GM12878 (cell line): Measurements from ENCODE around the gene EXOSC6. TPM values are rescaled to one million over a fixed set of nuclear protein-coding genes. Genes with fewer than 3 reads are reported as not detected.
"Not testable (repeated sequence)": the region's sequence is repeated elsewhere in the genome, so short reads cannot be mapped to it uniquely, and the experiment has no call there.

ENCODE experiments used
- ATAC-seq: fragments of 200-7000 bp; cut with Tn5 transposase; 3 replicates; pipeline ENCODE4 v1.9.1; 2020; ENCODE audit warnings: mild to moderate bottlenecking, moderate library complexity
- BruUV-seq: library from RNA; stranded (reverse); fragments of 400-500 nt; replicated peaks from 2 replicates; lab custom pipeline; 2021; lab: Mats Ljungman, UMichigan
- CTCF ChIA-PET: fragments of 300-600 bp; sonication (Branson Sonifier 250); formaldehyde crosslinking; extraction: SDS; loops from one replicate; lab custom pipeline; 2021; ENCODE audit warnings: inconsistent platforms; lab: Yijun Ruan, JAX
- POLR2A ChIA-PET: fragments of 350-600 bp; formaldehyde crosslinking; extraction: SDS; loops from one replicate; lab custom pipeline; 2021; ENCODE audit warnings: inconsistent platforms; lab: Charles Lee
- RAD21 ChIA-PET: fragments of 300-600 bp; sonication (Branson Sonifier 250); formaldehyde crosslinking; loops from one replicate; lab custom pipeline; 2023; ENCODE audit warnings: antibody characterized with exemption; ENCODE audit not compliant: unreplicated experiment; lab: Charles Lee
- SMC1A ChIA-PET: fragments of 300-600 bp; sonication (Branson Sonifier 250); formaldehyde crosslinking; loops from one replicate; lab custom pipeline; 2023; ENCODE audit not compliant: unreplicated experiment, uncharacterized antibody; lab: Charles Lee
- DNase-seq: peaks from one replicate; pipeline ENCODE4 v3.0.0-alpha.2; 2011; ENCODE audit warnings: low read depth, low spot score
- FAIRE-seq: peaks from 3 replicates; lab custom pipeline; 2011; peaks lifted over from hg19 to GRCh38; lab: Jason Lieb, UNC
- H2AFZ ChIP-seq: 2 replicates; pipeline ENCODE4 v1.6.0; 2011; ENCODE audit warnings: low read depth, low read length, control low read depth; ENCODE audit not compliant: control insufficient read depth
- H3K27ac ChIP-seq: 2 replicates; pipeline ENCODE4 v1.5.1; 2011; ENCODE audit warnings: control low read depth; ENCODE audit not compliant: control insufficient read depth, insufficient read depth
- H3K27me3 ChIP-seq, 2 experiments: replicated peaks in 1 of 2; 2 replicates each; pipeline versions ENCODE4 v1.6.0 to v1.6.1; 2011; ENCODE audit warnings: low read length in 1 of 2; ENCODE audit not compliant: control insufficient read depth in 2 of 2, insufficient read depth in 2 of 2
- H3K36me3 ChIP-seq, 2 experiments: 2 replicates each; pipeline ENCODE4 v1.5.1; 2011; ENCODE audit warnings: low read length in 1 of 2; ENCODE audit not compliant: control insufficient read depth in 2 of 2, insufficient read depth in 2 of 2
- H3K4me1 ChIP-seq: 2 replicates; pipeline ENCODE4 v1.6.1; 2011; ENCODE audit warnings: mild to moderate bottlenecking, low read length, moderate library complexity, mixed read lengths; ENCODE audit not compliant: control insufficient read depth, insufficient read depth
- H3K4me2 ChIP-seq: 2 replicates; pipeline ENCODE4 v1.6.0; 2011; ENCODE audit warnings: control low read depth; ENCODE audit not compliant: control insufficient read depth, insufficient read depth
- H3K4me3 ChIP-seq: fragments of 200-600 bp; sonication (generic); 2 replicates; pipeline ENCODE4 v1.5.1; 2016
- H3K79me2 ChIP-seq: 2 replicates; pipeline ENCODE4 v1.6.0; 2011; ENCODE audit warnings: low read length; ENCODE audit not compliant: control insufficient read depth, insufficient read depth
- H3K9ac ChIP-seq: 2 replicates; pipeline ENCODE4 v1.8.0; 2011; ENCODE audit warnings: low read length, control low read depth, mixed read lengths; ENCODE audit not compliant: control insufficient read depth, insufficient read depth
- H3K9me3 ChIP-seq: replicated peaks from 3 replicates; pipeline ENCODE4 v1.5.1; 2011; ENCODE audit warnings: mild to moderate bottlenecking, low read length; ENCODE audit not compliant: control insufficient read depth, insufficient read depth
- H4K20me1 ChIP-seq: 2 replicates; pipeline ENCODE4 v1.6.0; 2011; ENCODE audit not compliant: control insufficient read depth, insufficient read depth
- WGBS: methylation state at CpG from one replicate; pipeline ENCODE4 v1.1.6; 2016; ENCODE audit warnings: low lambda C conversion rate; ENCODE audit not compliant: insufficient replicate concordance, insufficient coverage; ENCODE audit errors: missing lambda C conversion rate; 5-methylcytosine and 5-hydroxymethylcytosine counted together
- in situ Hi-C: fragments of 300-500 bp; cut with MboI; formaldehyde crosslinking; loops from 9 replicates; pipeline ENCODE4 v1.14.3; 2018; ENCODE audit warnings: mixed read lengths
- intact Hi-C: fragments of 100-400 bp; cut with micrococcal nuclease; formaldehyde crosslinking; loops from one replicate; pipeline ENCODE4 v1.14.2; 2022; ENCODE audit not compliant: unreplicated experiment
- polyA plus RNA-seq, 11 experiments: library from polyadenylated mRNA; depleted of rRNA in 4 of 11; unstranded in 6 of 11; stranded (reverse) in 5 of 11; fragments of >200 nt; fragmentation: Nextera tagmentation in 4 of 11; fragmentation: Illumina TruSeq in 1 of 11; extraction: Ambion mirVana in 4 of 11; extraction: Trizol in 1 of 11; gene quantifications; 1 replicate in 1 of 11; 2 replicates in 10 of 11; pipeline versions ENCODE4 v1.2.1 to v1.2.3, GENCODE V29; 2011 to 2016; ENCODE audit warnings: inconsistent platforms in 2 of 11, missing spikeins in 2 of 11, low read depth in 1 of 11
- total RNA-seq, 4 experiments: library from RNA; depleted of rRNA in 3 of 4; stranded (reverse); fragments of >200 nt in 3 of 4; fragmentation: Illumina TruSeq in 1 of 4; extraction: Trizol in 1 of 4; gene quantifications; 2 replicates each; pipeline versions ENCODE4 v1.2.1 to v1.2.3, GENCODE V29; 2013 to 2021

Gene EXOSC6
- total and polyA plus RNA-seq, 10 of the 15 experiments (the other 5 are each of a cell fraction or from before 2014, with no cell fraction given): 8.2 to 27.5 (median 14.5) TPM

GRCh38 chr16:70225430-70225829, 26.3 kb downstream of the EXOSC6 start:
- BruUV-seq, H3K27ac ChIP-seq, H3K4me1 ChIP-seq, ATAC-seq, intact Hi-C loops, H2AFZ ChIP-seq, POLR2A ChIA-PET, SMC1A ChIA-PET, CTCF ChIA-PET, RAD21 ChIA-PET, H3K27me3 ChIP-seq, H3K4me2 ChIP-seq, H3K36me3 ChIP-seq, DNase-seq, H3K79me2 ChIP-seq, H3K9me3 ChIP-seq, in situ Hi-C loops, H4K20me1 ChIP-seq, H3K9ac ChIP-seq, FAIRE-seq, H3K4me3 ChIP-seq: not testable (repeated sequence)
- WGBS: no CpG with 5 or more reads among the region's 4 CpGs

- intact Hi-C loops, H3K9me3 ChIP-seq, H4K20me1 ChIP-seq, POLR2A ChIA-PET, DNase-seq, FAIRE-seq, SMC1A ChIA-PET, H3K36me3 ChIP-seq, in situ Hi-C loops, H3K4me2 ChIP-seq, H3K27ac ChIP-seq, H3K9ac ChIP-seq, CTCF ChIA-PET, RAD21 ChIA-PET, H3K79me2 ChIP-seq, H3K4me1 ChIP-seq, ATAC-seq, BruUV-seq, H3K4me3 ChIP-seq, H2AFZ ChIP-seq, H3K27me3 ChIP-seq: not testable (repeated sequence)
- 95% methylated on average over 15 of the region's 24 CpGs for WGBS
These were observed 27.1 kb downstream of the EXOSC6 start for GRCh38 chr16:70224645-70225044.

GRCh38 chr16:70223971-70224513, 27.7 kb downstream of the EXOSC6 start:
- in situ Hi-C loops, FAIRE-seq: not testable (repeated sequence)

GRCh38 chr16:70223216-70223615, 28.5 kb downstream of the EXOSC6 start:
- SMC1A ChIA-PET, BruUV-seq, H3K4me1 ChIP-seq, in situ Hi-C loops, DNase-seq, H3K27me3 ChIP-seq, POLR2A ChIA-PET, H3K36me3 ChIP-seq, H4K20me1 ChIP-seq, H3K27ac ChIP-seq, ATAC-seq, H3K4me3 ChIP-seq, CTCF ChIA-PET, H3K79me2 ChIP-seq, intact Hi-C loops, H2AFZ ChIP-seq, H3K9me3 ChIP-seq, H3K9ac ChIP-seq, H3K4me2 ChIP-seq, RAD21 ChIA-PET, FAIRE-seq: not testable (repeated sequence)
- no CpG with 5 or more reads among the region's 2 CpGs for WGBS

More at GRCh38 chr16:70223971-70224513, 27.7 kb downstream of the EXOSC6 start:
- H3K4me1 ChIP-seq, H3K27ac ChIP-seq, ATAC-seq, H3K27me3 ChIP-seq, intact Hi-C loops, BruUV-seq, H3K9ac ChIP-seq, H3K79me2 ChIP-seq, H4K20me1 ChIP-seq, CTCF ChIA-PET, H3K9me3 ChIP-seq, H3K36me3 ChIP-seq, POLR2A ChIA-PET, RAD21 ChIA-PET, H3K4me2 ChIP-seq, H3K4me3 ChIP-seq, H2AFZ ChIP-seq, SMC1A ChIA-PET, DNase-seq: not testable (repeated sequence)
- 92% methylated on average over 1 of the region's 3 CpGs for WGBS
